ENCODE measurements around the gene TRMT44. TPM values are rescaled to one million over a fixed set of nuclear protein-coding genes. Genes with fewer than 3 reads are reported as not detected.
"Not testable (repeated sequence)": the region's sequence is repeated elsewhere in the genome, so short reads cannot be mapped to it uniquely, and the experiment has no call there.

The TRMT44 gene
- total RNA-seq, 2 donors from 2014 or later = 35.2 to 63.9 TPM

- no peaks in the 10 kb centered on the region for H3K9me3 ChIP-seq
- peaks cover 3% of the 10 kb centered on the region for H3K4me1 ChIP-seq (replicated peaks)
- H3K4me3 ChIP-seq = no peak overlapping the region
- H3K27ac ChIP-seq = no peak overlapping the region
- H3K36me3 ChIP-seq = peaks cover 0 to 9% of the 10 kb centered on the region in 2 donors
- intact Hi-C loops (cut with DNase I) = loop anchor here (10.0 kb wide), 1 partner anchor 231 kb away; no protein-coding TSS in a partner anchor
- TF ChIP-seq CTCF (IDR thresholded peaks at IDR 0.05) (no peak), POLR2A (IDR thresholded peaks at IDR 0.05) (no peak)
- no peak for DNase-seq (ENCODE audit: low spot score)
- H3K27me3 ChIP-seq (replicated peaks; ENCODE audit: insufficient read depth) = no peaks in the 10 kb centered on the region
- WGBS = 93% methylated on average over 9 of the region's 9 CpGs
These were observed 35.1 kb upstream of the TRMT44 start for GRCh38 chr4:8405516-8405875.

GRCh38 chr4:8406887-8407286 lies 33.7 kb upstream of the TRMT44 start:
- TF ChIP-seq CTCF (IDR thresholded peaks at IDR 0.05) = peak in 3 of 4 experiments; percentile 32 to 57 (median 57)
- DNase-seq (ENCODE audit: low spot score) = not testable (repeated sequence)
- intact Hi-C loops (cut with DNase I) = loop anchor here (10.0 kb wide), 1 partner anchor 232 kb away; no protein-coding TSS in a partner anchor

GRCh38 chr4:8407316-8407715 lies 33.3 kb upstream of the TRMT44 start:
- Histone ChIP-seq H3K36me3 (peaks cover 0 to 9% of the 10 kb centered on the region in 2 donors), H3K27me3 (replicated peaks; ENCODE audit: insufficient read depth) (no peaks in the 10 kb centered on the region), H3K27ac (no peak overlapping the region), H3K9me3 (no peaks in the 10 kb centered on the region), H3K4me1 (replicated peaks) (no peaks in the 10 kb centered on the region), H3K4me3 (no peak overlapping the region)
- TF ChIP-seq POLR2AphosphoS5 (IDR thresholded peaks at IDR 0.05) (no peak), POLR2A (IDR thresholded peaks at IDR 0.05) (no peak), CTCF (IDR thresholded peaks at IDR 0.05) (no peak)
- 95% methylated on average over 14 of the region's 14 CpGs for WGBS
- no peak for DNase-seq (ENCODE audit: low spot score)
- intact Hi-C loops (cut with DNase I) = loop anchor here (10.0 kb wide), 1 partner anchor 233 kb away; no protein-coding TSS in a partner anchor

More at GRCh38 chr4:8406887-8407286, 33.7 kb upstream of the TRMT44 start:
- H3K9me3 ChIP-seq; H3K4me3 ChIP-seq; H3K36me3 ChIP-seq; H3K4me1 ChIP-seq (replicated peaks); H3K27ac ChIP-seq; H3K27me3 ChIP-seq (replicated peaks; ENCODE audit: insufficient read depth): not testable (repeated sequence)
- WGBS = 72% methylated on average over 7 of the region's 7 CpGs

- Histone ChIP-seq H3K4me3 (no peak overlapping the region), H3K27me3 (replicated peaks; ENCODE audit: insufficient read depth) (no peaks in the 10 kb centered on the region), H3K9me3 (no peaks in the 10 kb centered on the region), H3K4me1 (replicated peaks) (no peaks in the 10 kb centered on the region), H3K36me3 (peaks cover 0 to 9% of the 10 kb centered on the region in 2 donors), H3K27ac (no peak overlapping the region)
- TF ChIP-seq CTCF (IDR thresholded peaks at IDR 0.05) (no peak), POLR2A (IDR thresholded peaks at IDR 0.05) (no peak), POLR2AphosphoS5 (IDR thresholded peaks at IDR 0.05) (no peak)
- whole genome bisulfite sequencing = 85% methylated on average over 9 of the region's 9 CpGs
- intact Hi-C loops (cut with DNase I) = loop anchor here (10.0 kb wide), 1 partner anchor 233 kb away; no protein-coding TSS in a partner anchor
- DNase-seq (ENCODE audit: low spot score) = no peak
These were observed 32.8 kb upstream of the TRMT44 start for GRCh38 chr4:8407756-8408155.

- DNase-seq (ENCODE audit: low spot score) = no peak
- no peaks in the 10 kb centered on the region for H3K27me3 ChIP-seq (replicated peaks; ENCODE audit: insufficient read depth)
- TF ChIP-seq CTCF (IDR thresholded peaks at IDR 0.05) (no peak), POLR2AphosphoS5 (IDR thresholded peaks at IDR 0.05) (no peak), POLR2A (IDR thresholded peaks at IDR 0.05) (no peak)
- intact Hi-C loops (cut with DNase I) = loop anchor here (10.0 kb wide), 1 partner anchor 235 kb away; no protein-coding TSS in a partner anchor
- H3K4me3 ChIP-seq = no peak overlapping the region
- H3K36me3 ChIP-seq = peaks cover 0 to 9% of the 10 kb centered on the region in 2 donors
- no peaks in the 10 kb centered on the region for H3K4me1 ChIP-seq (replicated peaks)
- no peak overlapping the region for H3K27ac ChIP-seq
- WGBS = 72% methylated on average over 16 of the region's 17 CpGs
- no peaks in the 10 kb centered on the region for H3K9me3 ChIP-seq
These were observed 31.1 kb upstream of the TRMT44 start for GRCh38 chr4:8409264-8410065.

Measured in prostate gland (tissue), 2 donors.